IPS DF 19.7 (cell line): Measurements from ENCODE around the gene MTRR.

Source experiments
- DNase-seq: peaks from one replicate; pipeline ENCODE4 v3.0.0-alpha.2; 2013; ENCODE audit warnings: low read depth, low spot score

MTRR gene

GRCh38 chr5:7857361-7857760 is 11.6 kb upstream of the MTRR start:
- no peak for DNase-seq

GRCh38 chr5:7857926-7858632 is 10.9 kb upstream of the MTRR start:
- no peak for DNase-seq

GRCh38 chr5:7866196-7866595 is 2.8 kb upstream of the MTRR start:
- no peak for DNase-seq

GRCh38 chr5:7867260-7867659 is 1.7 kb upstream of the MTRR start:
- no peak for DNase-seq

- DNase-seq, result no peak
These were observed 548 bp upstream of the MTRR start for GRCh38 chr5:7868427-7868772.

- DNase-seq, result no peak
These were observed 657 bp downstream of the MTRR start for GRCh38 chr5:7869474-7870136.

GRCh38 chr5:7871653-7872052 is 2.7 kb downstream of the MTRR start:
- DNase-seq, result no peak

- DNase-seq, result no peak
These were observed 3.7 kb downstream of the MTRR start for GRCh38 chr5:7872517-7873130.

GRCh38 chr5:7873216-7873615 is 4.3 kb downstream of the MTRR start:
- DNase-seq, result no peak

- no peak for DNase-seq
These were observed 5.7 kb downstream of the MTRR start for GRCh38 chr5:7874639-7875038.

- DNase-seq, result no peak
These were observed 6.2 kb downstream of the MTRR start for GRCh38 chr5:7875151-7875550.

GRCh38 chr5:7876867-7877266 is 7.9 kb downstream of the MTRR start:
- DNase-seq, result no peak

- no peak for DNase-seq
These were observed 8.9 kb downstream of the MTRR start for GRCh38 chr5:7877851-7878250.

- no peak for DNase-seq
These were observed 9.5 kb downstream of the MTRR start for GRCh38 chr5:7878381-7878873.

GRCh38 chr5:7881091-7881490 is 12.1 kb downstream of the MTRR start:
- no peak for DNase-seq

- DNase-seq, result no peak
These were observed 12.9 kb downstream of the MTRR start for GRCh38 chr5:7881816-7882215.

GRCh38 chr5:7882926-7883325 is 14.0 kb downstream of the MTRR start:
- no peak for DNase-seq

- DNase-seq, result no peak
These were observed 15.7 kb downstream of the MTRR start for GRCh38 chr5:7884491-7885267.

GRCh38 chr5:7886849-7887475 is 18.0 kb downstream of the MTRR start:
- no peak for DNase-seq

- DNase-seq, result no peak
These were observed 20.0 kb downstream of the MTRR start for GRCh38 chr5:7888901-7889300.

- DNase-seq, result no peak
These were observed 25.5 kb downstream of the MTRR start for GRCh38 chr5:7894439-7894838.

GRCh38 chr5:7894860-7895259 is 25.9 kb downstream of the MTRR start:
- DNase-seq, result no peak
